T-helper 2 cell treated with Interferon-gamma antibody and Interleukin-4, amounts not matched to agents 5 μg/mL and 100 μg/mL, for 36 hours (primary cell): ENCODE results near the gene ANXA3.

Source experiments
- DNase-seq: peaks from one replicate; pipeline ENCODE4 v3.0.0; 2021; ENCODE audit warnings: low spot score
- H3K27ac Mint-ChIP-seq: one replicate; pipeline ENCODE4 v1.8.0; 2021; ENCODE audit warnings: mild to moderate bottlenecking, mixed read lengths
- H3K27me3 Mint-ChIP-seq: one replicate; pipeline ENCODE4 v1.8.0; 2021; ENCODE audit warnings: low read depth, mixed read lengths
- H3K36me3 Mint-ChIP-seq: one replicate; pipeline ENCODE4 v1.8.0; 2021; ENCODE audit warnings: low read depth, mixed read lengths
- H3K4me1 Mint-ChIP-seq: one replicate; pipeline ENCODE4 v1.8.0; 2021; ENCODE audit warnings: low read depth, mixed read lengths
- H3K4me3 Mint-ChIP-seq: one replicate; pipeline ENCODE4 v1.8.0; 2022; ENCODE audit warnings: mild to moderate bottlenecking, moderate library complexity, mixed read lengths
- H3K9me3 Mint-ChIP-seq: one replicate; pipeline ENCODE4 v1.8.0; 2021; ENCODE audit warnings: mixed read lengths

ANXA3 gene

DNA sequence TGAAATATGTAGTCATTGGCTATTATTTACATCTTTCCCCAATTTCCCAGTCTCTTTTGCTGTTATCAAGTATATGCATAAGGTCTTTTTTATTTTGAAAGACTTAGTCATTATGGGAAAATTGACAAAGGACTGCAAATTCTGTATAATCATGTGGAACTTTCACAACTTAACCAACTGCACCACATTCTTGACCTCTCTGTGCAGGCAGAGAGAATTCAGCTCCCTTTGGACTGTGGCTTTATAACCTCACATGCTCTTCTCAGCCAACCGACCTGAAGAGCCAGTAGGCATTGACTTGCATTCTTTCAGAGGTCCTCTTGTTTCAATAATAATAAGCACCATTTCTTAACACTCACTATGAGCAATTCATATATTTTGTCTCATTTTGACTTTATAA, 66.9 kb downstream of the ANXA3 start:
- no peak overlapping the region for H3K4me3 Mint-ChIP-seq
- H3K27me3 Mint-ChIP-seq, result no peaks in the 10 kb centered on the region
- H3K27ac Mint-ChIP-seq, result no peak overlapping the region
- H3K36me3 Mint-ChIP-seq, result no peaks in the 10 kb centered on the region
- H3K4me1 Mint-ChIP-seq, result peaks cover 21% of the 10 kb centered on the region
- H3K9me3 Mint-ChIP-seq, result no peaks in the 10 kb centered on the region
- no peak for DNase-seq

DNA sequence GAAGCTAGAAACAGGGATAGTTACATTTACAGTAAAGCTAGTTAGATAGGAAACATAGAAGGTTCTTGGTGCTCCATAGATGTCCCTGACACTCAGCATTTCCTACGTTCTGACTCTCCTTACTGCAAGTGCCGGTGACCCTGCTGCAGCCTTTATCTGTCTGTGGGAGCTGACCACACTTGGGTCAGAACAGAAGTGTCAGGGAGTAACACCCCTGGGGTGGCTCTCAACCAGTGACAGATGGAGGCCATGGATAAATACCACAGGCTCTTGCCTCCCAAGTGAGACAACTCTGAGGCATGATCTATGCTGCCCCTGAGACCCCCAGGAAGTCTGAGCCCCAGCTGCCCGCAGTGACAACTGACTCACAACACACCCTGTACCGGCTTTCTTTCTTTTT, 69.8 kb downstream of the ANXA3 start:
- H3K27me3 Mint-ChIP-seq, result no peaks in the 10 kb centered on the region
- H3K4me1 Mint-ChIP-seq, result peaks cover 13% of the 10 kb centered on the region
- no peaks in the 10 kb centered on the region for H3K36me3 Mint-ChIP-seq
- H3K27ac Mint-ChIP-seq, result no peak overlapping the region
- H3K9me3 Mint-ChIP-seq, result no peaks in the 10 kb centered on the region
- DNase-seq, result no peak
- no peak overlapping the region for H3K4me3 Mint-ChIP-seq

DNA sequence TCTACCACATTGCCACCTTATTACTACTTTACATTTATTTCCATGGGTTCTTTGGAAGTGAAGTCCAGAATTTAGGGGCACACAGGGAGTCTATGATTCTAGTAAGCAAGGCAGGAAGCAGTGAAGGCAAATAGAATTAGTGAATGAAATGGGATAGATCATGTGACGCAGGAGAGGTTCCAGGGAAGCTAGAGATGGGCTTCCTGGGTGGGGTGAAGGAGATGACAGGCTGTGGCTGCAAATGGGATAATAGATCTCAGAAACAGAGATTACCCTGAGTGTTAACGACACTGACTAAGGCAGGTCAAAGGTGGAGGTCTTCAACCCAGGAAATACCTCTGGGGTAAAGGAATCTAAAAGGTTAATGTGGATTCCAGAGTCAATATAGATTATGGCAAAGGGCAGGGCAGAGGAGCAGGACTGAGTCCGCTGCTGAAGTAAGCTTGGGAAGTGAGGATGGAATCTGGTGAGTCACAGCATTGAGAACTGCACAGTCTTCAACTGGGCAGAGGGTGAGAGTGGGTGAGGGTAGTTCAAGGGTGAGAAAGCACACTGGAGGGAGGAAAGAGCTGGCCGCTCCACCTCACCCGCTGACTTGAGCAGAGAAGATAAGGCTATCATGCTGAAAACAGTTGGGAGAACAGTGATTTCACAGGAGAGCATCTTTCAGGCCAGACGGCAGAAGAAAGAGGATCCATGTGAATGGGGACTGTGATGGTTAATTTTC, 70.8 kb downstream of the ANXA3 start:
- H3K9me3 Mint-ChIP-seq, result no peaks in the 10 kb centered on the region
- H3K4me3 Mint-ChIP-seq, result no peak overlapping the region
- peaks cover 5% of the 10 kb centered on the region for H3K27me3 Mint-ChIP-seq
- peaks cover 18% of the 10 kb centered on the region for H3K4me1 Mint-ChIP-seq
- DNase-seq, result no peak
- no peak overlapping the region for H3K27ac Mint-ChIP-seq
- H3K36me3 Mint-ChIP-seq, result no peaks in the 10 kb centered on the region

DNA sequence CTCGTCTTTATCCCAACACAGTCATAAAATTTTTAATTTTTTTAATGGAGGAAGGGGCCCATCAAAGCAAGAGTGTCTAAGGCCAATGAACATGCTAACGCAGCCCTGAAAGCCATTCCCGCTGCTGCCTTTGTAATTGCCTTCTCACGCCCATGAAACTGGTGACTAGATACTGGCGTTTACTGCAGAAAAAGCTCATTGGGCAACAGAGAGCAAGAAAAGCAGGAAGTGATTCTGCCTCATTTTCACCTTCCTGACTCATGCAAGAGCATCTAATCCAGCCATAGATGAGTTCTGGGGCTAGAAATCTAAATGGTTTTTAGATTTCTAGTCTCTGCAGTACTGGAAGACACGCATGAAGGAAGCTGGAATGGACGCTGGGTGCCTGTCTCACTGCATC, 72.5 kb downstream of the ANXA3 start:
- no peak for DNase-seq
- Mint-ChIP-seq H3K27me3 (peaks cover 6% of the 10 kb centered on the region), H3K9me3 (no peaks in the 10 kb centered on the region), H3K4me3 (no peak overlapping the region), H3K36me3 (no peaks in the 10 kb centered on the region), H3K4me1 (peaks cover 12% of the 10 kb centered on the region), H3K27ac (no peak overlapping the region)

DNA sequence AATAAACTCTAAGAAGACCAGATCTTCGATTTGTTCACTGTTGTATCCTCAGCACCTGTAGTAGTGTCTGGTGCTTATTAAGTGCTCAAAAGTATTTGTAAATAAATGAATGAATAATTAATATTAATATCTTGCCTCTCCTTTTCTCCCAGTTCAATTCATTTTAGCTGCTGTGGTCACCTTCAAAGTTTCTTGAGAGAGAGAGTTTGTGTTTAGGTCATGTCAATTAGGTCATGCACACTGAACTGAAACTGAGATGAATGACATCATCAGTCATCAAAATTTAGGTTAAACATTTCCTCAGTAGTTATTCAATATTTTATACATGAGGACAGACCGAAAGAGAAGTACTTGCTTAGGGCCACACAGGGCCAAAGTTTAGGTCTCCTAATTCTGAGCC, 73.5 kb downstream of the ANXA3 start:
- Mint-ChIP-seq H3K27me3 (peaks cover 6% of the 10 kb centered on the region), H3K9me3 (no peaks in the 10 kb centered on the region), H3K4me1 (peaks cover 16% of the 10 kb centered on the region), H3K36me3 (no peaks in the 10 kb centered on the region), H3K27ac (no peak overlapping the region), H3K4me3 (no peak overlapping the region)
- no peak for DNase-seq

DNA sequence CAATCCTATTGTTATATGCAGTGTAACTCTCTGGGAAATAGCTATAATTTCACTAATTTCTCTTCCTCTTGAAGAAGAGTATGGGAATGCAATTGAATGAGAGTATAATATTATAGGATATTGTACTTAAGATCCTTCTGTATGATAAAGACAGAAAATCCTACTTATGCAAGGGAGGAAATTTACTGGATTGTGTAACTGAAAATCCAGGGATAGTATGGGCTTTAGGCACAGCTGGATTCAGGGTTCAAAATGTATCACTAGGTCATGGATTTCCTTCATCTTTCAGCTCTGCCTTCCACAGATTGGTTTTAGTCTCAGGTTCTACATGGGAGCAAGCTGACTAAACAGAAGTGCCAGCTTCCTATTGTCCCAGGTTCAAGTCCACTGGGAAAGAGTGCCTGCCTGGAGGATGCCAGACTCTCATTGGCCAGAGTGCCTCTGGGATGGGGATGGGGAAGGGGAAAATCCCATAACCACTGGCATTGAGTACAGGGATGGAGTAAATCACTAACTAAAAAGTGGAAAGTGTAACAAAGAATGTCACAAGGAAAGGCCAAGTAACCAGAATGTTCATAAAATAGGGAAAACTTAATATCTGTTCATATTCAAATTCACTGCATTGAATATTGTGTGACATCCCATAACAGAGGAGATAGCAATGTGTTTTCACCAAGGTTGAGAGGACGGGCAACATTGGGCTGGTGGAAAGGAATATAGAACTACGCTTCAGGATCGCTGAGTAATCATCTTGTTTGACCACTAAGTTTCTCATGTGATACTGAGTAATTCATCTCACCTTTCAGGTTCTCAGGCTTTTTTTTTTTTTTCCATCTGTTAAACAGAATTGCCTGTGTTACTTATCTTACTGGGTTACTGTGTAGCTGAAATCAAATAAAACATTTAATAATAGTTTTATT, 75.7 kb downstream of the ANXA3 start:
- no peaks in the 10 kb centered on the region for H3K9me3 Mint-ChIP-seq
- H3K27ac Mint-ChIP-seq, result no peak overlapping the region
- H3K36me3 Mint-ChIP-seq, result no peaks in the 10 kb centered on the region
- DNase-seq, result no peak
- H3K4me1 Mint-ChIP-seq, result peaks cover 15% of the 10 kb centered on the region
- H3K4me3 Mint-ChIP-seq, result no peak overlapping the region
- peaks cover 12% of the 10 kb centered on the region for H3K27me3 Mint-ChIP-seq

DNA sequence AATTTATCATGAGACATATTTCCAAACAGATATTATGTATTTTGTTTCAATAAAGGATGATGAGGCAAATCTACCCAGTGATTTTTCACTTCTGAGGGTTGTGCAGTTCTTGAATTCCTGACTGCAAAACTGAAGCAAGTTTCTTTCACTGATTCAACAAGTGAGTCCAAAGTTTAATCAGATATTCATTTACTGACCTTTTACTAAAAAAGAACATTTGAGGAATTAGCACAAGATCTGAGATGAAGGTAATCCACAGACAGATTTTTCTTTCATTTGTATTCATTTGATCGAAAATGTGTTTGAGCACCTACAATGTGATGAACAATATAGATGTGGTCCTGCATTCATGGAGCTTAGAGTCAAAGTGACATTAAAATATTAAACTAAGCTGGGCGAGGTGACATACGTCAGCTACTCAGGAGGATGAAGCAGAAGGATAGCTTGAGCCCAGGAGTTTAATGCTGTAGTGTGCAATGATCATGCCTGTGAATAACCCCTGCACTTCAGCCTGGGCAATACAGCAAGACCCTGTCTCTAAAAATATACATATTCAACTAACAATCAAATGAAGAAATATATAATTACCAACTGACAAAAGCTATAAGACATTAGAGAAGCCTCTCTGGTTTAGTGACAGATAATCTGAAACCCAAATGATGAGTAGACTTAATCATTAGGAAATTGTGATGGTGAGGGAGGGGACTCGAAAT, 76.6 kb downstream of the ANXA3 start:
- Mint-ChIP-seq H3K36me3 (no peaks in the 10 kb centered on the region), H3K27ac (no peak overlapping the region), H3K4me1 (peaks cover 15% of the 10 kb centered on the region)

DNA sequence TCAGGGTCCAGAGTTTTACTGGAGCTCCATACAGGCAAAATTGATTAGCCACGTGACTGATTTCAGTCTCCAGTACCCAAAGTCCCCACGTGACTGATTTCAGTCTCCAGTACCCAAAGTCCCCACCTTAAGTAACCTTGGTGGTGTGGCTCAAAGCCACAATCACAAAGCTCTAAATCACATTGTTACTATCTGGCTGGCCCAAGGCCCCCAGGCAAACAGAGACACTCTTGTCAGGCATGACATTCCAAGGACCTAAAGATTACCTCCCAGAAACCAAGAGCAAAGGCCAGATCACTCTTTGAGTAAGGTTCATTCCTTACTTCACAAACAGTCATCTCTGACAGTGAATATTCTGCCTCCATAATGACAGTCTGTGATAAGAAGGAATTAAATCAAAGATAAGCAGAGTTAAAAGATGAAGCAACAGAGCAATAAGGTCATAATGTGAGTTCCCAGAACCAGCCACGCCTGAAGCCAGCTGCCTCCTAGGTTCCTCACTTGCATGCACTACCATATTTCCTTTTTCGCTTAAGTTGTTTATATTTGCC, 78.5 kb downstream of the ANXA3 start:
- no peak overlapping the region for H3K27ac Mint-ChIP-seq
- H3K4me1 Mint-ChIP-seq, result peaks cover 14% of the 10 kb centered on the region
- H3K36me3 Mint-ChIP-seq, result no peaks in the 10 kb centered on the region
- peaks cover 24% of the 10 kb centered on the region for H3K27me3 Mint-ChIP-seq
- no peak overlapping the region for H3K4me3 Mint-ChIP-seq
- DNase-seq, result no peak
- no peaks in the 10 kb centered on the region for H3K9me3 Mint-ChIP-seq

More for the DNA sequence above, 76.6 kb downstream of the ANXA3 start:
- Mint-ChIP-seq H3K4me3 (no peak overlapping the region), H3K27me3 (peaks cover 15% of the 10 kb centered on the region), H3K9me3 (no peaks in the 10 kb centered on the region)
- DNase-seq, result no peak

DNA sequence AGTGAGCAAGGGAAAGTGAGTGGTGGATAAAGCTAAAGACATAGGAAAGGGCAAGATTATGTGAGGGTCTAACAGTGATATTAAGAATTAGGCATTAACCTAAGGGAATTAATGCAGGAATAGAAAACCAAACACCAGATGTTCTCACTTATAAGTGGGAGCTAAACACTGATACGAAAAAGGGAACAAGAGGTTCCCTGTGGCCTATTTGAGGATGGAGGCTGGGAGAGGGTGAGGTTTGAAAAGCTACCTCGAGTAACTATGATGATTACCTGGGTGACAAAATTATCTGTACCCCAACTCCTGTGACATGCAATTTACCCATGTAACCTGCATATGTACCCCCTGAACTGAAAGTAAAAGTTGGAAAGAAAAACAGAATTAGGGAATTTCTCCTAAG, 79.0 kb downstream of the ANXA3 start:
- no peak for DNase-seq
- no peak overlapping the region for H3K4me3 Mint-ChIP-seq

DNA sequence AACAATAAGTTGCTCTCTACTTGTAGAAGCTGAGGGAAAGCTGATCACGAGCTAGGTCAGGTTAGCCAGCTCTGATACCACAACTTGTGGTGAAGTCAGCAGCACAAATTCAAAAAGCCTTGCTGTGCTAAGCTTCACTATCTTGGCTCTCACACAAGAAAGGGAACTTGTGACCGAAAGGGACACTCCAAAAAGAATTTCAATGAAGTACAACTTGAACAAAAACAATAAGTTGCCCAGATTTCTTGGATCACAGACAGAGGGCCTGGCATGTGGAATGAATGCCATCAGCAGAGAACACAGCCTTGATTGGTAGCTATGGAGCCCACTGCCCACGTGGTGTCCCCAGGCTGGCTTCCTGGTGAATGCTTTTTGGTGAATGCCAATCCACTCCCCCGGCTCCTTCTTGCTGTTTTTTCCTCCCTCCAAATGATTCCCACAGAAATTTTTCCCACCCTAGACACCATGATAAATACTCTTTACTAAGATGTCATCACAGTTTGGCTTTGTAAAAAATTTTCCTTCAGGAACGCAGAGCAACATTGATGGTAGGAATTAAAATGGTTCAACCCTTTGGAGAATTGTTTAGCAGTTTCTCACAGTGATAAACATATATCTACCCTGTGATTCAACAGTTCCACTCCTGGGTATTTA, 82.6 kb downstream of the ANXA3 start:
- H3K4me1 Mint-ChIP-seq, result peaks cover 19% of the 10 kb centered on the region
- H3K9me3 Mint-ChIP-seq, result no peaks in the 10 kb centered on the region
- no peak overlapping the region for H3K27ac Mint-ChIP-seq
- no peak overlapping the region for H3K4me3 Mint-ChIP-seq
- no peaks in the 10 kb centered on the region for H3K36me3 Mint-ChIP-seq
- H3K27me3 Mint-ChIP-seq, result peaks cover 21% of the 10 kb centered on the region
- no peak for DNase-seq

More for the DNA sequence above, 79.0 kb downstream of the ANXA3 start:
- H3K27ac Mint-ChIP-seq, result no peak overlapping the region
- peaks cover 28% of the 10 kb centered on the region for H3K27me3 Mint-ChIP-seq
- peaks cover 14% of the 10 kb centered on the region for H3K4me1 Mint-ChIP-seq
- no peaks in the 10 kb centered on the region for H3K9me3 Mint-ChIP-seq
- H3K36me3 Mint-ChIP-seq, result no peaks in the 10 kb centered on the region

DNA sequence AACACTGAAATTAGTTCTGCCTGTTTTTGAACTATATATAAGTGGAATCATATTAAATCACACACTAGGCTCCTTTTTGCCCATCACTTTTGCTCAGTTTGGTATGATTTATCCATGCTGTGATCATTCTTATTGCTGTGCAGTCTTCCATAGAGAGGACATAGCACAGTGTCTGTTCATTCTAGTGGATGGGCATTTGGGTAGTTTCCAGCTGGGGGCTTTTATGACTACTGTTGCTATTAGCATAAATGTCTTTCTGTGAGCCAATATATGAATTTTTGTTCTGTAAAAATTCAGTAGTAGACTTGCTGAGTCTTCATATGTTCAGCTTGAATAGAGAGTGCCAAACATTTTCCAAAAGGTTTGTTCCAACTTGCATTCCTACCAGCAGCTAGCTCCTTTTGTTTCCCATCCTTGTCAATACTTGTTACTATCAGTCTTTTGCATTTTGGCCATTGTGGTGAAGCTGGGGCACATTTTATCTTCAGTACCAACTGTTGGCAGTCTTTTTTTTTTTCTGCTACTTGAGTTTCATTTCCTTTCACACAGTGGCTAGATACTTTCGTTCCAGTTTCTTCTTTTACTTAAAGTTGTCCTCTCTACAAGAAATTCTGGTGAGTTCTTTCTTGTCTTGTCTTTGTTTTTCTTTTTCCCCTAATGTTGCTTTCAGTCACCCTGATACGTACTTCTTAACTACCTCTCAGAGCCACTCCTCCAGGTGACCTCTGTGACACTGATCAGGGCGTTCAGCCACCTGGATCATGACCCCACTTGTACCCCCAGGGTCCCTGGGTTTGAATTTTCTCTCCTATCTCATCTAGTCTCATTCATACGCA, 87.0 kb downstream of the ANXA3 start:
- Mint-ChIP-seq H3K4me3 (peak overlapping the region; percentile 17), H3K27me3 (peaks cover 10% of the 10 kb centered on the region), H3K4me1 (peaks cover 45% of the 10 kb centered on the region), H3K36me3 (no peaks in the 10 kb centered on the region), H3K27ac (peak overlapping the region; percentile 37), H3K9me3 (no peaks in the 10 kb centered on the region)
- no peak for DNase-seq

DNA sequence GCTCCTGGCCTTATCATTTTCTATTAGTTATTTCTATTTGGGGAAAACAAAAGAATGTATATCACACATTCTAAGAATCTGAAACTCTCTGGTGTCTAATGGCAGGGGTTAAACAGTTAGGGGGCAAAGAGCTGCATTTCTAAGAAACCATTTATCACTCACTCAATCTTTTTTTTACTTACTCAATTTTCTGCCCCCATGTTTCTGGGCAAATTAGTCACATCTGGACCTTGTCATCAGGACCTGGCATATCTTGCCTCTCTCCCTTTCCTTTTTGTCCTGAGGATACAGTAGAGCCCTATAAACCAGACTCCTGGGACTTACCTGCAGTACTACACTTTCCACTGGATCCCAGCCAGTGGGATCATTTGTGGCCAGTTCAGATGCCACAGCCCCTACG, 89.1 kb downstream of the ANXA3 start:
- Mint-ChIP-seq H3K4me1 (peaks cover 49% of the 10 kb centered on the region), H3K4me3 (no peak overlapping the region), H3K36me3 (no peaks in the 10 kb centered on the region), H3K9me3 (no peaks in the 10 kb centered on the region), H3K27me3 (peaks cover under 1% of the 10 kb centered on the region), H3K27ac (no peak overlapping the region)
- DNase-seq, result no peak

DNA sequence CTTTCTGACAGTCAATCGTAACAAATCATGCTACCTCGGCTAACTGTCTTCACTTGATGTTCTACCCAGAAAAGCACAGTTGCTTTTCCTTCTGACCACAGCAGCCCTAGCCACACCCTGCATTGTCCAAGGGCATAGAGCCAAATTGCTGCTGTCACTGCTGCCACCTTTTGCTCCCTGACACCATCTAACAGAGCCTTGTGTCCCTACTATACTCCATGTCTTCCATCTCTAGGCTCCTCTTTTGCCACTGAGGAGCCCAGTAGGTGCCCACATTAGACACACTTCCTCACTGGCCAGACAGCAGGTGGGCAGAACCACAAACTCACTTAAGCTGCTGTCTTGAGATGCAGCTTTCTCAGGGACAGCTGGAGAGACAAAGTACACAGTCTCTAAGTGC, 91.4 kb downstream of the ANXA3 start:
- Mint-ChIP-seq H3K27ac (no peak overlapping the region), H3K9me3 (no peaks in the 10 kb centered on the region), H3K27me3 (peaks cover 5% of the 10 kb centered on the region), H3K4me3 (no peak overlapping the region), H3K36me3 (no peaks in the 10 kb centered on the region), H3K4me1 (peaks cover 47% of the 10 kb centered on the region)
- DNase-seq, result no peak
